ENCODE results near the gene VAV3.

DNA sequence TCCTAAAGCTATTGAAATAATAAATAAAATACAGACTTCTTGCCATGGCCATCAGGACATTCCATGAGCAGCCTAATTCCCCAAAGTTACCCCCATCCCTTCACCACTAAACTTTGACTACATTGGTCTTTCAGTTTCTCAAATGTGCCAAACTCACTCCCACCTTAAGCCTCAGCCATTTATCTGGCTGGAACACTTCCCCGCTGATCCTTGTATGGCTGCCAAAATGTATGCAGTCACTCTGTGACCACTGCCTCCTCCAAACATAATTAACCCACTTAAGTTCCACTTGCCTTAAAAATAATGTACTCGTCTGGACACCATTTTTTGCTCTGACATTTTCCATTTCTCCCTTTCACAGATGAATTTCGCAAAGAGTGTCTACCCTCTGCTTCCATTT lies 416.7 kb downstream of the VAV3 start:
- TF ChIP-seq EZH2 (IDR thresholded peaks at IDR 0.05; ENCODE audit: low read length) = no peak
- TF ChIP-seq, protein P1, sequence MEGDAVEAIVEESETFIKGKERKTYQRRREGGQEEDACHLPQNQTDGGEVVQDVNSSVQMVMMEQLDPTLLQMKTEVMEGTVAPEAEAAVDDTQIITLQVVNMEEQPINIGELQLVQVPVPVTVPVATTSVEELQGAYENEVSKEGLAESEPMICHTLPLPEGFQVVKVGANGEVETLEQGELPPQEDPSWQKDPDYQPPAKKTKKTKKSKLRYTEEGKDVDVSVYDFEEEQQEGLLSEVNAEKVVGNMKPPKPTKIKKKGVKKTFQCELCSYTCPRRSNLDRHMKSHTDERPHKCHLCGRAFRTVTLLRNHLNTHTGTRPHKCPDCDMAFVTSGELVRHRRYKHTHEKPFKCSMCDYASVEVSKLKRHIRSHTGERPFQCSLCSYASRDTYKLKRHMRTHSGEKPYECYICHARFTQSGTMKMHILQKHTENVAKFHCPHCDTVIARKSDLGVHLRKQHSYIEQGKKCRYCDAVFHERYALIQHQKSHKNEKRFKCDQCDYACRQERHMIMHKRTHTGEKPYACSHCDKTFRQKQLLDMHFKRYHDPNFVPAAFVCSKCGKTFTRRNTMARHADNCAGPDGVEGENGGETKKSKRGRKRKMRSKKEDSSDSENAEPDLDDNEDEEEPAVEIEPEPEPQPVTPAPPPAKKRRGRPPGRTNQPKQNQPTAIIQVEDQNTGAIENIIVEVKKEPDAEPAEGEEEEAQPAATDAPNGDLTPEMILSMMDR (optimal IDR thresholded peaks at IDR 0.05 in 1 of 3, IDR thresholded peaks at IDR 0.05 in 1 of 3, conservative IDR thresholded peaks at IDR 0.05 in 1 of 3; ENCODE audit: extremely low read depth in 1 of 3, insufficient read depth in 2 of 3, low read length in 3 of 3) = no peak
